ENCODE data around the gene MLF2.

DNA sequence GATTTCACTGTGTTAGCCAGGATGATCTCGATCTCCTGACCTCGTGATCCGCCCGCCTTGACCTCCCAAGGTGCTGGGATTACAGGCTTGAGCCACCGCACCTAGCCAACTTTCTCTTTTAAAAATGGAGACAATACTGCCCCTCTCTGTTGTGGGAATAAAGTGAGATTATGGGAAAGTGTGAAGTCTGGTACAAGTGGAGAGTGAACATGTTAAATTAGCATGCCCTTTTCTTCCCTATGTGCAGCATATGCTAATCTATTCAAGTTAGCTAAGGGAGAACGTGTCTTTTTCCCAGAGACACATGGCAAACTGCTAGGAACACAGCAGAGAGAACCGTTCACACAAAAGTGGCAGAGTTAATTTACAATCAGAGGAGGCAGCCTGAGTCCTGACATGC is 27.6 kb downstream of the MLF2 start:
- TF ChIP-seq EP300 (IDR thresholded peaks at IDR 0.05): no peak
- TF ChIP-seq, protein P1, sequence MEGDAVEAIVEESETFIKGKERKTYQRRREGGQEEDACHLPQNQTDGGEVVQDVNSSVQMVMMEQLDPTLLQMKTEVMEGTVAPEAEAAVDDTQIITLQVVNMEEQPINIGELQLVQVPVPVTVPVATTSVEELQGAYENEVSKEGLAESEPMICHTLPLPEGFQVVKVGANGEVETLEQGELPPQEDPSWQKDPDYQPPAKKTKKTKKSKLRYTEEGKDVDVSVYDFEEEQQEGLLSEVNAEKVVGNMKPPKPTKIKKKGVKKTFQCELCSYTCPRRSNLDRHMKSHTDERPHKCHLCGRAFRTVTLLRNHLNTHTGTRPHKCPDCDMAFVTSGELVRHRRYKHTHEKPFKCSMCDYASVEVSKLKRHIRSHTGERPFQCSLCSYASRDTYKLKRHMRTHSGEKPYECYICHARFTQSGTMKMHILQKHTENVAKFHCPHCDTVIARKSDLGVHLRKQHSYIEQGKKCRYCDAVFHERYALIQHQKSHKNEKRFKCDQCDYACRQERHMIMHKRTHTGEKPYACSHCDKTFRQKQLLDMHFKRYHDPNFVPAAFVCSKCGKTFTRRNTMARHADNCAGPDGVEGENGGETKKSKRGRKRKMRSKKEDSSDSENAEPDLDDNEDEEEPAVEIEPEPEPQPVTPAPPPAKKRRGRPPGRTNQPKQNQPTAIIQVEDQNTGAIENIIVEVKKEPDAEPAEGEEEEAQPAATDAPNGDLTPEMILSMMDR (IDR thresholded peaks at IDR 0.05): no peak
